B cell (primary cell): ENCODE data around the gene PNKP.

Experiments used
- EZH2 ChIP-seq: IDR thresholded peaks from 2 replicates; pipeline ENCODE4 v1.6.1; 2012; ENCODE audit warnings: borderline replicate concordance, low read depth, mild to moderate bottlenecking, moderate library complexity, low read length; ENCODE audit not compliant: insufficient read depth, poor library complexity, severe bottlenecking
- TF ChIP-seq, protein P1 (sequence below): fragments of 200-600 bp; IDR thresholded peaks from one replicate; pipeline ENCODE4 v1.8.0; 2022; ENCODE audit warnings: antibody characterized with exemption, mild to moderate bottlenecking

- TF ChIP-seq, protein P1, sequence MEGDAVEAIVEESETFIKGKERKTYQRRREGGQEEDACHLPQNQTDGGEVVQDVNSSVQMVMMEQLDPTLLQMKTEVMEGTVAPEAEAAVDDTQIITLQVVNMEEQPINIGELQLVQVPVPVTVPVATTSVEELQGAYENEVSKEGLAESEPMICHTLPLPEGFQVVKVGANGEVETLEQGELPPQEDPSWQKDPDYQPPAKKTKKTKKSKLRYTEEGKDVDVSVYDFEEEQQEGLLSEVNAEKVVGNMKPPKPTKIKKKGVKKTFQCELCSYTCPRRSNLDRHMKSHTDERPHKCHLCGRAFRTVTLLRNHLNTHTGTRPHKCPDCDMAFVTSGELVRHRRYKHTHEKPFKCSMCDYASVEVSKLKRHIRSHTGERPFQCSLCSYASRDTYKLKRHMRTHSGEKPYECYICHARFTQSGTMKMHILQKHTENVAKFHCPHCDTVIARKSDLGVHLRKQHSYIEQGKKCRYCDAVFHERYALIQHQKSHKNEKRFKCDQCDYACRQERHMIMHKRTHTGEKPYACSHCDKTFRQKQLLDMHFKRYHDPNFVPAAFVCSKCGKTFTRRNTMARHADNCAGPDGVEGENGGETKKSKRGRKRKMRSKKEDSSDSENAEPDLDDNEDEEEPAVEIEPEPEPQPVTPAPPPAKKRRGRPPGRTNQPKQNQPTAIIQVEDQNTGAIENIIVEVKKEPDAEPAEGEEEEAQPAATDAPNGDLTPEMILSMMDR = no peak
- no peak for TF ChIP-seq EZH2
These were observed 27.7 kb downstream of the PNKP start for GRCh38 chr19:49839713-49840112.
